ENCODE data around the gene ASXL1. TPM values are rescaled to one million over a fixed set of nuclear protein-coding genes. Genes with fewer than 3 reads are reported as not detected.
A peak's percentile ranks its signal among the peaks of the same experiment; 100 is the strongest.

ASXL1 gene
- total RNA-seq, 1 experiment from 2014 or later = 69.9 TPM

GRCh38 chr20:32332614-32333013 is 25.5 kb upstream of the ASXL1 start:
- CTCF ChIA-PET = interaction anchor here (0.6 to 1.0 kb wide), 5 partner anchors 10 to 510 kb away, joined by 3 to 5 read pairs (median 3); no protein-coding TSS in a partner anchor
- Mint-ChIP-seq H3K4me3 (ENCODE audit: unreplicated experiment) (no peak overlapping the region), H3K27me3 (ENCODE audit: insufficient read depth, unreplicated experiment) (no peaks in the 10 kb centered on the region), H3K9me3 (ENCODE audit: unreplicated experiment) (no peaks in the 10 kb centered on the region), H3K36me3 (ENCODE audit: insufficient read depth, unreplicated experiment) (peaks cover 46% of the 10 kb centered on the region), H3K27ac (ENCODE audit: low read depth, unreplicated experiment) (peak overlapping the region; percentile 37), H3K4me1 (ENCODE audit: insufficient read depth, unreplicated experiment) (peaks cover 18% of the 10 kb centered on the region)
- no peak for TF ChIP-seq CTCF (IDR thresholded peaks at IDR 0.05; ENCODE audit: unreplicated experiment)
- peak; percentile 90 for DNase-seq (ENCODE audit: unreplicated experiment)
- POLR2A ChIA-PET = interaction anchor here (0.6 to 1.9 kb wide), 10 partner anchors 10 to 161 kb away, joined by 3 to 12 read pairs (median 5); no protein-coding TSS in a partner anchor
- BruUV-seq (replicated peaks) = no TSS peak
- intact Hi-C loops (cut with micrococcal nuclease) = no loop called here

GRCh38 chr20:32333181-32333987 is 24.7 kb upstream of the ASXL1 start:
- Mint-ChIP-seq H3K27me3 (ENCODE audit: insufficient read depth, unreplicated experiment) (no peaks in the 10 kb centered on the region), H3K4me1 (ENCODE audit: insufficient read depth, unreplicated experiment) (peaks cover 18% of the 10 kb centered on the region), H3K36me3 (ENCODE audit: insufficient read depth, unreplicated experiment) (peaks cover 38% of the 10 kb centered on the region), H3K27ac (ENCODE audit: low read depth, unreplicated experiment) (peak overlapping the region; percentile 37), H3K4me3 (ENCODE audit: unreplicated experiment) (no peak overlapping the region), H3K9me3 (ENCODE audit: unreplicated experiment) (no peaks in the 10 kb centered on the region)
- POLR2A ChIA-PET = interaction anchor here (0.6 to 1.9 kb wide), 7 partner anchors 9 to 162 kb away, joined by 3 to 12 read pairs (median 6); no protein-coding TSS in a partner anchor
- TF ChIP-seq CTCF (IDR thresholded peaks at IDR 0.05; ENCODE audit: unreplicated experiment) = no peak
- no TSS peak for BruUV-seq (replicated peaks)
- CTCF ChIA-PET = interaction anchor here (0.5 to 1.0 kb wide), 3 partner anchors 9 to 311 kb away, joined by 3 to 5 read pairs (median 3); no protein-coding TSS in a partner anchor
- DNase-seq (ENCODE audit: unreplicated experiment) = no peak
- intact Hi-C loops (cut with micrococcal nuclease) = no loop called here

GRCh38 chr20:32333988-32334885 is 23.9 kb upstream of the ASXL1 start:
- TSS peak; percentile 32 for BruUV-seq (replicated peaks)
- no peaks in the 10 kb centered on the region for H3K27me3 Mint-ChIP-seq (ENCODE audit: insufficient read depth, unreplicated experiment)

More at GRCh38 chr20:32333988-32334885, 23.9 kb upstream of the ASXL1 start:
- intact Hi-C loops (cut with micrococcal nuclease) = no loop called here
- CTCF ChIA-PET = interaction anchor here (0.5 to 0.7 kb wide), 2 partner anchors 13 to 310 kb away, joined by 3 to 5 read pairs; no protein-coding TSS in a partner anchor
- TF ChIP-seq CTCF (IDR thresholded peaks at IDR 0.05; ENCODE audit: unreplicated experiment) = no peak
- POLR2A ChIA-PET = interaction anchor here (0.9 kb wide), 1 partner anchor 57 kb away, joined by 4 read pairs; no protein-coding TSS in a partner anchor
- Mint-ChIP-seq H3K27ac (ENCODE audit: low read depth, unreplicated experiment) (no peak overlapping the region), H3K36me3 (ENCODE audit: insufficient read depth, unreplicated experiment) (peaks cover 36% of the 10 kb centered on the region), H3K9me3 (ENCODE audit: unreplicated experiment) (no peaks in the 10 kb centered on the region), H3K4me1 (ENCODE audit: insufficient read depth, unreplicated experiment) (peaks cover 18% of the 10 kb centered on the region), H3K4me3 (ENCODE audit: unreplicated experiment) (no peak overlapping the region)
- DNase-seq (ENCODE audit: unreplicated experiment) = peak; percentile 56
